ENCODE measurements around the gene IMPG1. TPM values are rescaled to one million over a fixed set of nuclear protein-coding genes. Genes with fewer than 3 reads are reported as not detected.

Gene IMPG1
- total RNA-seq, 1 donor from 2014 or later, result not detected

DNA sequence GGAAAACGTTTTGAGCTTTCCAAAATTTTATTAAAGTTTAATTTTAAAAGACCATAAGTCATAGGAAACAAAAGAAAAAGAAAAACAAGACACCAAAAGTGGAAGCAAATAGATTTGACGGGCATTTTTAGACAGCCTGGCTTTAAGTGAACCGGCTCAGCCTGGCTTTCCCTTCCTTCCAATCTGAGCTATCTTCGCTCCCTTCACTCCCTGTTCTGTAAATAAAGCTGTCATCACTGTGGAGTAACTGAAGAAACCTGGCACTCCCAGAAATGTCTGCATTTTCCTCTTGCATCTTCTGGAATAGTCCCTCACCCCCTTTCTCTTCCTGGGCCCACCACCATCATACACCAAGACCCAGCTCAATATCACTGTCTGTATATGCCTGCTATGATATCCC lies 131.9 kb downstream of the IMPG1 start:
- intact Hi-C loops (cut with DNase I), result no loop called here
- DNase-seq (ENCODE audit: extremely low spot score in 2 of 2), result no peak
- TF ChIP-seq POLR2A (IDR thresholded peaks at IDR 0.05), result no peak

DNA sequence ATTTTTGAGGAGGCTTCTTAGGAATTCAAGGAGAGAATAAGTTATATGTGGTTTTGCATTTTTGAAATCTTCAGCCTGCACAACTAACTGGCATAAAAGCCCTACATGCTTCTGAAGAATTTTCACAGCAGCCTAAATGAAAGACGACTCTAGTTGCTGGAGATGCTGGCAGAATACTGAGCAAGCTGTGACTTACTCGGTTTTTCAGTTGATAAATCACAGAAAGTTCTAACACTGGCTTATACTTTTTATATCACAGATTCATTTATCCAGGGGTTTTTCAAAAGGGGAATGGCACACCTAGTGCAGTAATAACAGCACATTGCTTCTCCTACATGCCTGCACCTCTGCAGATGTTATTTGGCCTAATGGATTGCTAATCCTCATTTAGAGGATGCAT lies 134.6 kb downstream of the IMPG1 start:
- intact Hi-C loops (cut with DNase I), result no loop called here
- Histone ChIP-seq H3K27ac (no peak overlapping the region), H3K36me3 (no peaks in the 10 kb centered on the region), H3K4me3 (no peak overlapping the region), H3K9me3 (no peaks in the 10 kb centered on the region), H3K4me1 (peaks cover 6% of the 10 kb centered on the region), H3K27me3 (no peaks in the 10 kb centered on the region)
- DNase-seq (ENCODE audit: extremely low spot score in 2 of 2), result no peak
- no peak for TF ChIP-seq POLR2AphosphoS5 (IDR thresholded peaks at IDR 0.05; ENCODE audit: insufficient read depth in 1 of 2, low read depth in 1 of 2)
- TF ChIP-seq POLR2A (IDR thresholded peaks at IDR 0.05), result no peak
- TF ChIP-seq, protein P1, sequence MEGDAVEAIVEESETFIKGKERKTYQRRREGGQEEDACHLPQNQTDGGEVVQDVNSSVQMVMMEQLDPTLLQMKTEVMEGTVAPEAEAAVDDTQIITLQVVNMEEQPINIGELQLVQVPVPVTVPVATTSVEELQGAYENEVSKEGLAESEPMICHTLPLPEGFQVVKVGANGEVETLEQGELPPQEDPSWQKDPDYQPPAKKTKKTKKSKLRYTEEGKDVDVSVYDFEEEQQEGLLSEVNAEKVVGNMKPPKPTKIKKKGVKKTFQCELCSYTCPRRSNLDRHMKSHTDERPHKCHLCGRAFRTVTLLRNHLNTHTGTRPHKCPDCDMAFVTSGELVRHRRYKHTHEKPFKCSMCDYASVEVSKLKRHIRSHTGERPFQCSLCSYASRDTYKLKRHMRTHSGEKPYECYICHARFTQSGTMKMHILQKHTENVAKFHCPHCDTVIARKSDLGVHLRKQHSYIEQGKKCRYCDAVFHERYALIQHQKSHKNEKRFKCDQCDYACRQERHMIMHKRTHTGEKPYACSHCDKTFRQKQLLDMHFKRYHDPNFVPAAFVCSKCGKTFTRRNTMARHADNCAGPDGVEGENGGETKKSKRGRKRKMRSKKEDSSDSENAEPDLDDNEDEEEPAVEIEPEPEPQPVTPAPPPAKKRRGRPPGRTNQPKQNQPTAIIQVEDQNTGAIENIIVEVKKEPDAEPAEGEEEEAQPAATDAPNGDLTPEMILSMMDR (IDR thresholded peaks at IDR 0.05), result no peak

More for the DNA sequence above, 131.9 kb downstream of the IMPG1 start:
- no peaks in the 10 kb centered on the region for H3K27me3 ChIP-seq
- no peak overlapping the region for H3K4me3 ChIP-seq
- H3K4me1 ChIP-seq, result peaks cover under 1% of the 10 kb centered on the region
- no peaks in the 10 kb centered on the region for H3K9me3 ChIP-seq
- H3K27ac ChIP-seq, result no peak overlapping the region
- no peaks in the 10 kb centered on the region for H3K36me3 ChIP-seq

DNA sequence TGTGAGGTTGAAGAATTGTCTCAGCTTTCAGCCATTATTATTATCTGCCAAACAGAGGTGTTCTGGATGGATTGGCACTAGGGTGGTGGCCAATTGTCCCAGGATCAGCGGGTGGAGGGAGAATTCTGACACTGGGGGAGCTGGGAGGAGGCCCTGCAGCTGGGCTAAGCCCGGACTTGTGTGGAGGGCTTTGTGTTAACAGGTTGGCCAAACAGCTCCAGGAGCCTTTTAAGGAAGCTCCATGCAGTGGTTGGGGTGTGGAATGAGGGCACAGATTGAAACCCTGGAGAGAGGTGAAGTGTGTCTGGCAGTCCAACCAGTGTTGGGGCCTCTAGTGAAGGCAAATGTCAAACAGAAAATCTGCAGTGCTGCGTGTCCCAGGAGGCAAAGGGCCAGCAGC lies 135.8 kb downstream of the IMPG1 start:
- intact Hi-C loops (cut with DNase I), result no loop called here
- H3K36me3 ChIP-seq, result no peaks in the 10 kb centered on the region
- no peak overlapping the region for H3K27ac ChIP-seq
- H3K27me3 ChIP-seq, result no peaks in the 10 kb centered on the region
- H3K4me3 ChIP-seq, result no peak overlapping the region
- no peaks in the 10 kb centered on the region for H3K9me3 ChIP-seq
- TF ChIP-seq, protein P1 (IDR thresholded peaks at IDR 0.05), result no peak
- TF ChIP-seq POLR2A (IDR thresholded peaks at IDR 0.05), result no peak
- TF ChIP-seq POLR2AphosphoS5 (IDR thresholded peaks at IDR 0.05; ENCODE audit: insufficient read depth in 1 of 2, low read depth in 1 of 2), result no peak
- peaks cover 6% of the 10 kb centered on the region for H3K4me1 ChIP-seq
- DNase-seq (ENCODE audit: extremely low spot score in 2 of 2), result no peak

DNA sequence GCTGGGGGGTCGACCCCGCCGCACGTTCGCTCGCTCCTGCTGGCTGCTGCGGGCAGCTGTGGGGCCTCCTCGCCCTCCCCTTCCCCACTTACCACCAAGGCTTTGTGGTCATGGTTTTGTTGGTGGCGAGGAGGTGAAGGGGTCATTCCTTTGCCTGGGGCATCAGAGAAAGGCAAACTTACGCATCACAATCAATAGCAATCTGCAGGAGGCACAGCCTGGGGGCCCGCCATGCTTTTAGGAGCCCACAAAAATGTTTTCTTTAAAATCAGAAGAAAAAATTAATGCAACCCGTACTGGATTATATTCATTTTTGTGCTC lies 137.0 kb downstream of the IMPG1 start:
- Histone ChIP-seq H3K27ac (no peak overlapping the region), H3K9me3 (no peaks in the 10 kb centered on the region), H3K36me3 (no peaks in the 10 kb centered on the region), H3K4me3 (peak overlapping the region; percentile 37), H3K4me1 (peaks cover 6% of the 10 kb centered on the region), H3K27me3 (no peaks in the 10 kb centered on the region)
- no peak for DNase-seq (ENCODE audit: extremely low spot score in 2 of 2)
- TF ChIP-seq, protein P1 (IDR thresholded peaks at IDR 0.05), result no peak
- TF ChIP-seq POLR2AphosphoS5 (IDR thresholded peaks at IDR 0.05; ENCODE audit: insufficient read depth in 1 of 2, low read depth in 1 of 2) (no peak), POLR2A (IDR thresholded peaks at IDR 0.05) (no peak)
- intact Hi-C loops (cut with DNase I), result no loop called here

DNA sequence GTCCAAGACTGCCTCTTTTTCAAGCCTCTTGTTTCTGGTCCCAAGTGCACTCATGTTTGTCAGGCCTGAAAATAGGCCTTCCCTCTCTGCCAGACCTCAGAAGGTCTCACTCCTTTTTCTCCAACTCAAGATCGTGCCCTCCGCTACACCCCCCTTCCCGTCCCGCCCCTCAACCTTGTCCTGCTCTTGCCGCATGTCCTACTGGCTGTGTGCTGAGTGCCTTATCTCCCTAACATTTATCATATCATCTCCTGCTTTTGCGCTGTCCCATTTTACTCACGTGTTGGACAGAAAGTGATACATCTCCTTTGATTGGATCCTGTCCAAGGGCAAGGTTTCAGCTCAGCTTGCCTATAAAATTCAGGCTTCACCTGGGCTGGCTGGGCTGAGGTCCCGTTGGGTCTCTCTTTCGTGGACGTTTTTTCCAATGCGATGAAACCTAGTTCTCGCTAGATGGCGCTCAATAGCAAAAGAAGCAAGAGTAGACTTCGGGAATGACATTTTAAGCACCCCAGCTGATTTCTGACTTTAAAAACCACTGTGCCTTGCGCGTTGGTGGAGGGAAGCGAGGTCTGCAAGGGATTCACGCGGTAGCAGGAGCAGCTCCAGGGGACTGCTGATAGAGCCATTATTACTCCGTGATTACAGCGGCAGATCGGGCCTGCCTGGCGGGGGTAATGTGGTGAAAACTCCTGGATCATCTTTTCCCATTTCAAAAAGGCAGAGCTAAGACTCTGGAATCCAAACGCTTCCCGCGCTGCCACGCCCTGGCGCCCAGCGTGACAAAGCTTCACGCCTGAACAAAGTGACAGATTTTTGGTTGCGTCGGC lies 137.6 kb downstream of the IMPG1 start:
- H3K36me3 ChIP-seq, result no peaks in the 10 kb centered on the region
- peak overlapping the region; percentile 37 for H3K4me3 ChIP-seq
- TF ChIP-seq POLR2A (IDR thresholded peaks at IDR 0.05), result no peak
- TF ChIP-seq, protein P1 (IDR thresholded peaks at IDR 0.05), result peak in 2 of 3 experiments; percentile 43 to 57
- no peak for TF ChIP-seq POLR2AphosphoS5 (IDR thresholded peaks at IDR 0.05; ENCODE audit: insufficient read depth in 1 of 2, low read depth in 1 of 2)
- no peak overlapping the region for H3K27ac ChIP-seq
- no peaks in the 10 kb centered on the region for H3K9me3 ChIP-seq
- intact Hi-C loops (cut with DNase I), result no loop called here
- peaks cover 6% of the 10 kb centered on the region for H3K4me1 ChIP-seq
- DNase-seq (ENCODE audit: extremely low spot score in 2 of 2), result no peak
- no peaks in the 10 kb centered on the region for H3K27me3 ChIP-seq
